CD14-positive monocyte (primary cell): ENCODE measurements around the gene RIPPLY3. TPM values are rescaled to one million over a fixed set of nuclear protein-coding genes. Genes with fewer than 3 reads are reported as not detected.

ENCODE experiments used
- DNase-seq, 3 donors: peaks; one replicate each; pipeline ENCODE4 v3.0.0-alpha.2; 2011 to 2022
- H2AFZ ChIP-seq: 2 replicates; pipeline ENCODE4 v1.6.0; 2012; ENCODE audit warnings: mild to moderate bottlenecking, low read depth, low read length, inconsistent platforms; ENCODE audit not compliant: insufficient read depth, poor library complexity, severe bottlenecking
- H3K27ac ChIP-seq, 2 donors: 1 replicate in 1 of 2; 2 replicates in 1 of 2; pipeline ENCODE4 v1.5.1; 2012 to 2013; ENCODE audit warnings: low read length in 2 of 2, control low read depth in 1 of 2, inconsistent platforms in 1 of 2, low read depth in 1 of 2, mild to moderate bottlenecking in 1 of 2
- H3K27me3 ChIP-seq, 2 donors: one replicate each; pipeline versions ENCODE4 v1.6.0 to v1.6.1; 2011 to 2013; ENCODE audit warnings: low read length in 2 of 2; ENCODE audit not compliant: control insufficient read depth in 2 of 2, insufficient read depth in 2 of 2
- H3K36me3 ChIP-seq, 2 donors: replicated peaks in 1 of 2; 1 replicate in 1 of 2; 2 replicates in 1 of 2; pipeline versions ENCODE4 v1.5.1 to v1.6.1; 2012 to 2013; ENCODE audit warnings: low read length in 2 of 2, control low read depth in 1 of 2, inconsistent platforms in 1 of 2, mild to moderate bottlenecking in 1 of 2; ENCODE audit not compliant: insufficient read depth in 2 of 2, control insufficient read depth in 1 of 2
- H3K4me1 ChIP-seq, 2 donors: 1 replicate in 1 of 2; 2 replicates in 1 of 2; pipeline versions ENCODE4 v1.5.1 to v1.6.1; 2012 to 2013; ENCODE audit warnings: low read length in 2 of 2, control low read depth in 1 of 2, inconsistent platforms in 1 of 2, mild to moderate bottlenecking in 1 of 2, moderate library complexity in 1 of 2; ENCODE audit not compliant: insufficient read depth in 2 of 2, control insufficient read depth in 1 of 2
- H3K4me2 ChIP-seq: replicated peaks from 2 replicates; pipeline ENCODE3; 2012; ENCODE audit warnings: low read length, moderate library complexity, mild to moderate bottlenecking; ENCODE audit not compliant: poor library complexity, severe bottlenecking; ENCODE audit errors: extremely low read depth
- H3K4me3 ChIP-seq, 3 experiments: fragments of 200-600 bp in 1 of 3; sonication (generic) in 1 of 3; replicated peaks in 1 of 3; 1 replicate in 2 of 3; 2 replicates in 1 of 3; pipeline ENCODE4 v1.5.1; 2011 to 2013; ENCODE audit warnings: low read length in 3 of 3, mild to moderate bottlenecking in 3 of 3, control low read depth in 2 of 3, low read depth in 2 of 3, inconsistent platforms in 1 of 3, moderate library complexity in 1 of 3
- H3K79me2 ChIP-seq: 2 replicates; pipeline ENCODE4 v1.6.0; 2012; ENCODE audit warnings: mild to moderate bottlenecking, control low read depth, inconsistent platforms, low read length, moderate library complexity; ENCODE audit not compliant: insufficient read depth
- H3K9ac ChIP-seq: 2 replicates; pipeline ENCODE4 v1.6.0; 2017; ENCODE audit warnings: low read length, mild to moderate bottlenecking; ENCODE audit not compliant: insufficient read depth, poor library complexity, severe bottlenecking
- H3K9me3 ChIP-seq, 2 donors: replicated peaks in 1 of 2; 1 replicate in 1 of 2; 2 replicates in 1 of 2; pipeline versions ENCODE4 v1.5.1 to v1.6.1; 2012 to 2013; ENCODE audit warnings: low read length in 2 of 2, control low read depth in 1 of 2; ENCODE audit not compliant: control insufficient read depth in 1 of 2, insufficient read depth in 1 of 2
- H4K20me1 ChIP-seq: 2 replicates; pipeline ENCODE4 v1.6.0; 2012; ENCODE audit warnings: mild to moderate bottlenecking, low read length, control low read depth, moderate library complexity; ENCODE audit not compliant: insufficient read depth
- H3K27ac Mint-ChIP-seq, 7 donors: one replicate each; pipeline ENCODE4 v1.8.0; 2020; ENCODE audit warnings: mild to moderate bottlenecking in 7 of 7, mixed read lengths in 7 of 7, moderate library complexity in 6 of 7, inconsistent platforms in 2 of 7
- H3K27me3 Mint-ChIP-seq, 3 donors: one replicate each; pipeline ENCODE4 v1.8.0; 2021 to 2022; ENCODE audit warnings: low read depth in 3 of 3, mild to moderate bottlenecking in 3 of 3, mixed read lengths in 3 of 3, moderate library complexity in 3 of 3, inconsistent platforms in 1 of 3
- H3K36me3 Mint-ChIP-seq, 2 donors: one replicate each; pipeline ENCODE4 v1.8.0; 2020; ENCODE audit warnings: mixed read lengths in 2 of 2, inconsistent platforms in 1 of 2, mild to moderate bottlenecking in 1 of 2
- H3K4me1 Mint-ChIP-seq: one replicate; pipeline ENCODE4 v1.8.0; 2020; ENCODE audit warnings: mild to moderate bottlenecking, mixed read lengths
- H3K4me3 Mint-ChIP-seq, 2 donors: one replicate each; pipeline ENCODE4 v1.8.0; 2020; ENCODE audit warnings: mild to moderate bottlenecking in 2 of 2, mixed read lengths in 2 of 2, moderate library complexity in 1 of 2
- H3K9me3 Mint-ChIP-seq, 7 donors: one replicate each; pipeline ENCODE4 v1.8.0; 2020 to 2022; ENCODE audit warnings: mixed read lengths in 7 of 7, mild to moderate bottlenecking in 6 of 7, moderate library complexity in 6 of 7, inconsistent platforms in 2 of 7
- CTCF ChIP-seq: fragments of 200-600 bp; IDR thresholded peaks from one replicate; pipeline ENCODE4 v1.8.0; 2022; ENCODE audit warnings: antibody characterized with exemption, mild to moderate bottlenecking
- WGBS: methylation state at CpG from one replicate; pipeline ENCODE4 v1.1.5; 2013; ENCODE audit warnings: missing lambda C conversion rate; ENCODE audit not compliant: insufficient coverage; 5-methylcytosine and 5-hydroxymethylcytosine counted together
- intact Hi-C, 2 donors: fragments of 100-400 bp; cut with micrococcal nuclease; formaldehyde crosslinking; loops; one replicate each; pipeline versions ENCODE4 v1.15.0 to v1.15.1; 2023
- polyA plus RNA-seq, 3 donors: library from polyadenylated mRNA; depleted of rRNA in 1 of 3; unstranded in 2 of 3; stranded (reverse) in 1 of 3; fragments of 300-500 nt in 2 of 3; fragments of >200 nt in 1 of 3; fragmentation: Illumina TruSeq in 2 of 3; gene quantifications; 1 replicate in 2 of 3; 2 replicates in 1 of 3; pipeline ENCODE4 v1.2.3, GENCODE V29; 2012 to 2021

RIPPLY3 gene
- polyA plus RNA-seq, 3 donors, result not detected

DNA sequence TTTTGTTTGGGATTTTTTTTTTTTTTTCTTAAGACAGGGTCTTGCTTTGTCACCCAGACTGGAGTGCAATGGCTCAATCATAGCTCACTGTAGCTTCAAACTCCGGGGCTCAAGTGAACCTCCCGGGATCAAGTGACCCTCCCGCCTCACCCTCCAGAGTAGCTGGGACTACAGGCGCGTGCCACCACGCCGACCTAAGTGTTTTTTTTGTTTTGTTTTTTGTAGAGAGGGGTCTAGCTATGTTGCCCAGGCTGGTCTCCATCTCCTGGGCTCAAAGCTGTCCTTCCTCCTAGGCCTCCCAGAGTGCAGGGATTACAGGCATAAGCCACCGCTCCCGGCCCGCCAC is 40.8 kb upstream of the RIPPLY3 start:
- peak overlapping the region; percentile 76 for H2AFZ ChIP-seq
- H4K20me1 ChIP-seq, result no peaks in the 10 kb centered on the region
- peak overlapping the region; percentile 74 for H3K4me2 ChIP-seq
- H3K4me1 ChIP-seq, result peaks cover 11 to 12% of the 10 kb centered on the region in 2 donors
- no peak overlapping the region for H3K27ac ChIP-seq
- DNase-seq, result no peak
- WGBS, result 69% methylated on average over 4 of the region's 10 CpGs
- peaks cover 22% of the 10 kb centered on the region for H3K4me1 Mint-ChIP-seq
- H3K9me3 Mint-ChIP-seq, result peaks cover 0 to 5% (median 0%) of the 10 kb centered on the region in 7 donors
- no peaks in the 10 kb centered on the region for H3K9me3 ChIP-seq
- no peak for TF ChIP-seq CTCF
- H3K79me2 ChIP-seq, result no peaks in the 10 kb centered on the region
- H3K36me3 Mint-ChIP-seq, result peaks cover 0 to 3% of the 10 kb centered on the region in 2 donors
- intact Hi-C loops, result no loop called here
- peak overlapping the region; percentile 68 for H3K9ac ChIP-seq
- H3K27ac Mint-ChIP-seq, result peak overlapping the region in 4 of 7 donors; percentile 16 to 57 (median 39)
- H3K4me3 ChIP-seq, result peak overlapping the region; percentile 41 to 71 (median 42)
- no peaks in the 10 kb centered on the region for H3K36me3 ChIP-seq
- H3K4me3 Mint-ChIP-seq, result peak overlapping the region; percentile 74 to 86
- H3K27me3 Mint-ChIP-seq, result peaks cover 8 to 19% (median 12%) of the 10 kb centered on the region in 3 donors
- H3K27me3 ChIP-seq, result peaks cover 0 to 14% of the 10 kb centered on the region in 2 donors

DNA sequence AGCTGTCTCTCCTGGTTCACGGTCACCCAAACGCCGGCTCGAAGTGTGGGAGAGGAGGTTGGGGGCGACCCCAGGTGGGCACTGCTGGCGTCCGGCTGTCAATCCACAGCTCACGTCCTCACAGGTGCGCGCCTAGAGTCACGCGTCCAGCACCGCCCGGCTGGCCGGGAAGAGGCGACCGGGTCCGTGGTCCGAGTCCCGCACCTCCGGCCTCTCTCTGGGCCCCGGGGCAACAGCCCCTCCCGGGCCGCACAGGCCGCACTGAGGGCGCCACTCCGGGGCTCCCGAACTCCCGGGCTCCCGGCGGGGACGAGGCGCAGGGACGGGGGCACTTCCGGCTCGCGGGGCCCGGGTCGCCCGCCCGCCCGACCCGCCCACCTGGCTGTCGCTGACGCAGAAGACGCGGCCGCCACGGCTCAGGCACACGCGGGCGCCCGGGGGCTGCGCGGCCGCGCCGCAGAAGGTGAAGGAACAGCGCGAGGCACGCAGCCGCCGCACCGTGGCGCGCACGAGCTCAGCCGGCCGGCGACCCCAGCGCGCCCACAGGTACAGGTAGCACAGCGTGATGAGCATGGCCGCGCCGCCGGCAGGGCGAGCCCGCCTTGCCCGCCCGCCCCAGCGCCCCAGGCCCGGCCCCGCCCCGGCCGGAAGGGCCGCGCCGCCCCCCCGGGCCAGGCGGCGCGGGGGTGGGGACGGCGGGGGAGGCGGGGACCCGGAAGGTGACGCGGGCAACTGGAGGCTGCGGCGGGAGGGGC is 40.3 kb upstream of the RIPPLY3 start, which contains the start of gene HLCS:
Gene HLCS, minus strand, starts transcription at position 604 of the 755 bp plus-strand sequence. Its CDS starts 31 bp downstream, at position 573.
- H3K27ac Mint-ChIP-seq, result peak within 1 kb of the TSS in 4 of 7 donors; percentile 16 to 57 (median 39)
- H3K9me3 ChIP-seq, result no peaks in the 10 kb centered on the region
- WGBS, result under 1% methylated on average over 87 of the region's 101 CpGs

More for the DNA sequence above, 40.3 kb upstream of the RIPPLY3 start, which contains the start of gene HLCS:
- Histone ChIP-seq H3K9ac (peak within 1 kb of the TSS; percentile 68), H3K36me3 (no peaks in the 10 kb centered on the region), H3K4me3 (peak within 1 kb of the TSS; percentile 41 to 71 (median 42)), H3K79me2 (no peaks in the 10 kb centered on the region), H3K4me1 (peaks cover 11 to 12% of the 10 kb centered on the region in 2 donors), H2AFZ (peak within 1 kb of the TSS; percentile 78), H3K4me2 (peak within 1 kb of the TSS; percentile 74), H3K27me3 (peaks cover 0 to 14% of the 10 kb centered on the region in 2 donors), H4K20me1 (no peaks in the 10 kb centered on the region), H3K27ac (no peak within 1 kb of the TSS)
- H3K9me3 Mint-ChIP-seq, result peaks cover 0 to 8% (median 0%) of the 10 kb centered on the region in 7 donors
- H3K36me3 Mint-ChIP-seq, result peaks cover 0 to 1% of the 10 kb centered on the region in 2 donors
- intact Hi-C loops, result no loop called here
- H3K4me1 Mint-ChIP-seq, result peaks cover 22% of the 10 kb centered on the region
- peak; percentile 33 for TF ChIP-seq CTCF
- peak; percentile 35 to 47 (median 43) for DNase-seq
- peak within 1 kb of the TSS; percentile 75 to 86 for H3K4me3 Mint-ChIP-seq
- H3K27me3 Mint-ChIP-seq, result peaks cover 8 to 19% (median 12%) of the 10 kb centered on the region in 3 donors
